HG03565 (cell line): ENCODE measurements around the gene WDR74.
A peak's percentile ranks its signal among the peaks of the same experiment; 100 is the strongest.

Source experiments
- ATAC-seq: cut with Tn5 transposase; IDR thresholded peaks from one replicate; pipeline ENCODE4 v1.9.1; 2021; ENCODE audit warnings: mild to moderate bottlenecking, moderate library complexity; ENCODE audit not compliant: unreplicated experiment

Gene WDR74

DNA sequence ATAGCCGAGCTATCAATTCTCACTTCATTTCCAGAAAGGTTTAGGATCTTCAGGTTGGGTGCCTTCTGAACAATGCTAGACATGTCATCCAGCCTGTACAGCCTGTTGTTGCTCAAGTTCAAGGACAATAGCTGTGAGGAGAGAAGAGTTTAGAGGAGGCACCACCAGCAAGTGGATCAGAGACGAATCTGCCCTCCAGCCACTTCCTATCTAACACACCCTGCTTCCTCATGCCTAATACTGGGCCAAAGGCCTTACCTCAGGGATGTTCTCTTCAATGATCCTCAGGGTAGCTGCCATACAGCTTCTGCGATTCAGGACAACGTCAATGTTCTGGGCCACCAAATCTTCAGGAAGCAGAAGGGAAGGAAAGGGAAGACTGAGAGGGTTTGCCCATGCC, 38.3 kb downstream of the WDR74 start:
- ATAC-seq: no peak

- no peak for ATAC-seq
These were observed 39.9 kb downstream of the WDR74 start for GRCh38 chr11:62799486-62799885.

- no peak for ATAC-seq
These were observed 43.1 kb downstream of the WDR74 start for GRCh38 chr11:62796281-62796680.

DNA sequence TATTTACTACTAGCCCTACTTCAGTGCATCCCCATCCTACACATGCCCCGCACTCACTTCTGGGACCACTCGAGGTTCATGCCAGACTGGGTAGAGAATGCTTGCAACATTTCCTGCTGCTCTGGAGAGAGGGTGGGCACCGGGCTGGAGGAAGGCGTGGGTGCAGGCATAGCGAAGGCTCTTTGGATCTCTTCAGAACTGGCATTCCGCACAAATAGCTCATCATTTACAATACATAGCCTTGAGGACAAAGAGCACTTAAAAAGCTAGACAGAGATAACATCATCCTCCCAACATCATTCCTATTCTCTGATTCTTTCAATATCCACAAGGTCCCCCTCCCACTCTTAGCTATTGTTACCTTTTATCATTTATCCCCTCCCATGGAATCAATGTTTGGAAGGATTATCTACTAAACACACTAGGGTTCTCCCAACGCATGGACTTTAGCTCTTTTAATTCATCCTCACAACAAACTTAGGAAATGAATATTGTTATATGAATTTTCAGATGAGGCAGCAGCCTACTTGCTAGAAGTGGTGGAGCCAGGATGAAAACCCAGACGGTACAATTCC, 45.1 kb downstream of the WDR74 start:
- no peak for ATAC-seq

DNA sequence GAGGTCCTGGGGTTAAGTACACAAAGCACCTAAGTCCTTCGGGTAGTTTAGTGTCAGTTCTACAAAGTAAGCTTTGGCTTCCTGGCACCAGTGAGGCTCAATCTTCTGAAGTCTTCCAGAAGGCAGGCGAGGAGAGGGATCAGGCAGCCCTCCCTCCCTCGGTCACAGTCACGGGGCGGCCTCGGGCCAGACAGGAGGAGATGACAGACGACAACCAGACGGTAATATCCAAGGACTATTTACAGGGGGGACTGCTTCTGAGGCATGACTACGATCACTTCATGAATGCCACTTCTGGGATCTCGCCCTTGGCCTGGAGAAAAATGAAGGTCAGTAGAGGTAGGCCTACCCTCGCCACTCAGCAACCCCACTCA, 47.2 kb downstream of the WDR74 start:
- no peak for ATAC-seq

GRCh38 chr11:62791501-62792201, 47.7 kb downstream of the WDR74 start, which contains the start of gene TMEM223:
TSS of gene TMEM223 (minus strand) at chr11:62792006. CDS start at chr11:62791994, 12 bp downstream.
- ATAC-seq: peak; percentile 56

DNA sequence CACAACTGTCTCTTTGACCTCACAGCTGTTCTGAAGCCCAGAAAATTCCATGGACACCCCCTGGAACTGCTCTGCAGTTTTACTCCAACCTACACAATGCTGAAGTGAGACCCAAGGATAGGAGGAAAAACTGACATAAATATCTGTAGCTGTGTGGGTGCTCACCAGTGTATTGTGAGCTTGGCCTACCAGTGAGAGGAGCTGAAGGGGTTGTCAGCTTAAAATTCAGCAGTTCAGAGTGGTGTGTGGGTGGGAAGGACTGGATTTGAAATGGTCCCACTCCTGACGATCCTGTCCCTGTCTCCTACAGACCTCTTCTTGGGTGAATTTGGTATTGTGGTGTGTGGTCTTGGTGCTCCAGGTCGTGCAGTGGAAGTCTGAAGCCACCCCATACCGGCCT, 49.8 kb downstream of the WDR74 start:
- no peak for ATAC-seq

DNA sequence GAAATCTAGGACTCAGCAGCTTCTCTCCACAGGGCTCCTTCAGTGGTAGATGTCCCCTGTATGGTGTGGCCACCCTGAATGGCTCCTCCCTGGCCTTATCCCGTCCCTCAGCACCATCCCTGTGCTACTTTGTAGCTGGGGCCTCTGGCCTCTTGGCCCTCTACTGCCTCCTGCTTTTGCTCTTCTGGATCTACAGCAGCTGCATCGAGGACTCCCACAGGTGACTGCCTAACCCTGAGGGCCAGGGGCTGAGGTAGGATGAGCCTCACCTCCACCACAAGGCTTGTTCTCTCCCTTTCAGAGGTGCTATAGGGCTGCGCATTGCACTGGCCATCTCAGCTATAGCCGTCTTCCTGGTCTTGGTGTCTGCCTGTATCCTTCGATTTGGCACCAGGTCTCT, 50.4 kb downstream of the WDR74 start:
- no peak for ATAC-seq

DNA sequence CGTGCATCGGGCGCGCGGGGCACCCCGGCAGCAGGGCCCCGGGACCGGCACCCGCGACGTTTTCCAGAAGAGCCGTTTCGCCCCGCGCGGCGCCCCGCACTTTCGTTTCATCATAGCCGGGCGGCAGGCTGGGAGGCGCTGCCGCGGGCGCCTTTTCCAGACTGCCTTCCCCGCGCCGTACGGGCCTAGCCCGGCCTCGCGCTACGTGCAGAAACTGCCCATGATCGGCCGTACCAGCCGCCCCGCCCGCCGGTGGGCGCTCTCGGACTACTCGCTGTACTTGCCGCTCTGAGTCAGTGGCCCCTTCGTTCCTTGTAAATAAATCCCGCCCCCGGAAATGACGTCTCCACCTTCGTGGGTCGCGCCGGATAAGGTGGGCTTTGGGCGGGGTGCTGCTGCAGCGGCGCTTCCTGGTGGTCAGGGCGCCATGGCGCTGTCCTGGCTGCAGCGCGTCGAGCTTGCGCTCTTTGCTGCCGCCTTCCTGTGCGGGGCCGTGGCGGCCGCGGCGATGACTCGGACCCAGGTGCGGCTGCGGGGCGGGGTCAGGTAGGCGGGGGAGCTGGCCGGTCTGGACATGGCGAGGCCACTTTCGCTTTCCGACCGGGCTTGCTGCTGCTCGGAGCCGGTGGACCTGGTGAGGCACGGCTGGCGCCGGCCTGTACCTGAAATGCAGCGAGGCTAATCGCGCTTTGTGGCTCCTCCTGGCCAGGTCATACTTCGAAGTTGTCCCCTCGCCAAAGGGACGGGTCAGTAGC, 52.2 kb downstream of the WDR74 start, which contains the start of gene TMEM179B:
TSS of gene TMEM179B (plus strand) at position 398 of the 755 bp plus-strand sequence. CDS start at position 428, 30 bp downstream.
- peak; percentile 52 for ATAC-seq

GRCh38 chr11:62786318-62787004, 52.9 kb downstream of the WDR74 start:
- peak; percentile 34 for ATAC-seq
